Pancreas (tissue), 10 donors: ENCODE data around the gene FARP1. TPM values are rescaled to one million over a fixed set of nuclear protein-coding genes. Genes with fewer than 3 reads are reported as not detected.

ENCODE experiments used
- ATAC-seq, 4 donors: fragments of 200-7000 bp; cut with Tn5 transposase; one replicate each; pipeline versions ENCODE4 v1.8.0 to v1.9.1; 2020; ENCODE audit warnings: mild to moderate bottlenecking in 4 of 4, moderate library complexity in 4 of 4
- DNase-seq, 6 donors: peaks; one replicate each; pipeline ENCODE4 v3.0.0-alpha.2; 2020
- FAIRE-seq: peaks from 2 replicates; lab custom pipeline; 2012; peaks lifted over from hg19 to GRCh38; lab: Jason Lieb, UNC
- H3K27ac ChIP-seq, 4 donors: fragments of 200-600 bp; sonication (generic); 1 replicate in 3 of 4; 2 replicates in 1 of 4; pipeline versions ENCODE4 v1.5.0 to v1.8.0; 2020
- H3K27me3 ChIP-seq, 4 donors: fragments of 200-600 bp; one replicate each; pipeline ENCODE4 v1.8.0; 2021
- H3K36me3 ChIP-seq, 3 donors: fragments of 200-600 bp; sonication (generic) in 1 of 3; one replicate each; pipeline versions ENCODE4 v1.5.0 to v1.8.0; 2020 to 2021
- H3K4me1 ChIP-seq, 3 donors: fragments of 200-600 bp; one replicate each; pipeline ENCODE4 v1.8.0; 2021
- H3K4me3 ChIP-seq, 4 donors: fragments of 200-600 bp; sonication (generic) in 2 of 4; one replicate each; pipeline versions ENCODE4 v1.5.0 to v1.8.0; 2020 to 2021
- H3K9me3 ChIP-seq, 4 donors: fragments of 200-600 bp; one replicate each; pipeline ENCODE4 v1.8.0; 2021
- WGBS, 2 donors: extraction: QIAGEN DNeasy Blood & Tissue Kit; methylation state at CpG; one replicate each; pipeline ENCODE4 v1.1.7; 2013; 5-methylcytosine and 5-hydroxymethylcytosine counted together
- intact Hi-C, 3 donors: fragments of 100-400 bp; cut with DNase I; formaldehyde crosslinking; loops; one replicate each; pipeline versions ENCODE4 v1.11.1 to v1.14.2; 2022
- polyA plus RNA-seq, 2 donors: library from polyadenylated mRNA; stranded (reverse); fragments of 200-250 nt; gene quantifications; one replicate each; pipeline ENCODE4 v1.2.3, GENCODE V29; 2013
- total RNA-seq, 6 donors: library from RNA; stranded (reverse); fragmentation: NEBNext Ultra II Directional in 4 of 6; extraction: Animal tissue kit (Norgen Biotek cat#: 25700) in 4 of 6; gene quantifications; one replicate each; pipeline versions ENCODE4 v1.2.1 to v1.2.4, GENCODE V29; 2021 to 2023
- TF ChIP-seq, protein P1 (sequence below), 4 donors: fragments of 200-600 bp; sonication (generic) in 3 of 4; IDR thresholded peaks; one replicate each; pipeline versions ENCODE4 v1.5.0 to v1.8.0; 2021; ENCODE audit warnings: antibody characterized with exemption in 4 of 4
- donor health status: healthy with polysubstance abuse.
- donor health status: DM: no; HTN: no; CAD: no; lungs with moderate emphysema.
- donor health status: DM: no; HTN: no; CAD: no.
- donor health status: control.
- donor health status: control.
- donor health status: Bipolar disorder and iron deficiency.
- donor health status: DM: yes; HTN: yes; CAD: no.
- donor health status: DM: no; HTN: no; CAD: no.
- donor health status: DM: no; HTN: no; CAD: no.
- donor health status: DM: yes; HTN: yes; CAD: no.

Gene FARP1
- total and polyA plus RNA-seq, 8 donors = 30.8 to 95.1 (median 56.0) TPM

DNA sequence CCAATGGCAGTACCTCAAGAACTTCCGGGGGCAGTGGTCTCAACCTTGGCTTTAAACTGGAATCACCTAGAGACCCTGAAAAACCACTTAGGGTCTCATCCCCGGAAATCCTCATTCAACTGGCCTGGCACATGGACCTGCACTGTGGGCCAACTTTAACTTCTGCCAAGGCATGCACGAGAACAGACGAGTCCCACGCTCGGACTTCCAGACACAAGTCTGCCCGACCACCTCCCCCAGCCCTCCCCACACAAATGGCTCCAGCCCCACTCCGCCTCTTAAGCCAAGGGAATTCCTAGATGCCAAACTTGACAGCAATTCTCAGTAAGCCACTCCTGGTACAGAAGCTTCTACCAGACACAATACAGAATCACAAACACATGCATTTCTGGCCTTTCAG lies 320.1 kb downstream of the FARP1 start:
- no peaks in the 10 kb centered on the region for H3K9me3 ChIP-seq
- no peaks in the 10 kb centered on the region for H3K27me3 ChIP-seq
- intact Hi-C loops = no loop called here
- DNase-seq = peak in 1 of 6 donors; percentile 41
- no peak for FAIRE-seq
- no peak for ATAC-seq
- TF ChIP-seq, protein P1, sequence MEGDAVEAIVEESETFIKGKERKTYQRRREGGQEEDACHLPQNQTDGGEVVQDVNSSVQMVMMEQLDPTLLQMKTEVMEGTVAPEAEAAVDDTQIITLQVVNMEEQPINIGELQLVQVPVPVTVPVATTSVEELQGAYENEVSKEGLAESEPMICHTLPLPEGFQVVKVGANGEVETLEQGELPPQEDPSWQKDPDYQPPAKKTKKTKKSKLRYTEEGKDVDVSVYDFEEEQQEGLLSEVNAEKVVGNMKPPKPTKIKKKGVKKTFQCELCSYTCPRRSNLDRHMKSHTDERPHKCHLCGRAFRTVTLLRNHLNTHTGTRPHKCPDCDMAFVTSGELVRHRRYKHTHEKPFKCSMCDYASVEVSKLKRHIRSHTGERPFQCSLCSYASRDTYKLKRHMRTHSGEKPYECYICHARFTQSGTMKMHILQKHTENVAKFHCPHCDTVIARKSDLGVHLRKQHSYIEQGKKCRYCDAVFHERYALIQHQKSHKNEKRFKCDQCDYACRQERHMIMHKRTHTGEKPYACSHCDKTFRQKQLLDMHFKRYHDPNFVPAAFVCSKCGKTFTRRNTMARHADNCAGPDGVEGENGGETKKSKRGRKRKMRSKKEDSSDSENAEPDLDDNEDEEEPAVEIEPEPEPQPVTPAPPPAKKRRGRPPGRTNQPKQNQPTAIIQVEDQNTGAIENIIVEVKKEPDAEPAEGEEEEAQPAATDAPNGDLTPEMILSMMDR (IDR thresholded peaks at IDR 0.05) = no peak
- no peak overlapping the region for H3K4me3 ChIP-seq
- H3K27ac ChIP-seq = no peak overlapping the region
- 83 to 89% methylated on average over 8 of the region's 8 CpGs for WGBS, 2 donors
- peaks cover 0 to 28% (median 4%) of the 10 kb centered on the region in 3 donors for H3K36me3 ChIP-seq
- peaks cover 19 to 24% (median 22%) of the 10 kb centered on the region in 3 donors for H3K4me1 ChIP-seq

DNA sequence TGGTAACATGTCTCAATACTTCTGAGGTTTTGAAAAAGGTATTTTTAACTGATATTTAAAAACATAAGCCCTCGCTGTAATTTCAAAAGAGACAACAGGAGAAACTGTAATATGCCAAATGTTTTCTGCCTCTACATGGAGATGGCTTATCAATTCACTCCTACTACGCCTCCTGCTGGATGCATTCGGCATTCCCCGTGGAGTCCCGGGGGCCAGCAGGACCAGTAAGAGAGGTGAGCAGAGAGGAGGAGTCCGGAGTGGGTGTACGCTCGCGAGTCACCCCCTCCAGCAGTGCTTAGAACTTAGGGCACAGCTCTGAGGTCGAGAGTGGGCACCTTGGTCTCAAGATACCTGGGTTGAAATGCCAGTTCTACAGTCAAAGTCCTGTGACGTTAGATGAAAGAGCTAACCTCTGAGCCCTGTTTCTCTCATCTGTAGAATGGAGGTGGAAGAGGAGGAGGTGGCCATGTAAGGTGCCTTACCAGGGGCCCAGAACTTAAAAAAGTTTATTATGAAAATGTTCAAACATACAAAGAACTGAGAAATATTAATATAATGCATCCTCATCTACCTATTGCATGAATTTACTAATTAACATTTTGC lies 323.8 kb downstream of the FARP1 start:
- peaks cover 19 to 30% (median 24%) of the 10 kb centered on the region in 3 donors for H3K4me1 ChIP-seq
- H3K36me3 ChIP-seq = peaks cover 0 to 8% (median 0%) of the 10 kb centered on the region in 3 donors
- H3K9me3 ChIP-seq = no peaks in the 10 kb centered on the region
- no peaks in the 10 kb centered on the region for H3K27me3 ChIP-seq
- H3K4me3 ChIP-seq = no peak overlapping the region
- intact Hi-C loops = no loop called here
- DNase-seq (peak in 1 of 6 donors; percentile 50), FAIRE-seq (no peak), ATAC-seq (peak; percentile 32 to 62 (median 54))
- 55 to 57% methylated on average over 11 of the region's 11 CpGs for WGBS, 2 donors
- peak overlapping the region; percentile 28 to 52 (median 38) for H3K27ac ChIP-seq
- TF ChIP-seq, protein P1 (IDR thresholded peaks at IDR 0.05) = peak in 2 of 4 donors; percentile 30 to 34

DNA sequence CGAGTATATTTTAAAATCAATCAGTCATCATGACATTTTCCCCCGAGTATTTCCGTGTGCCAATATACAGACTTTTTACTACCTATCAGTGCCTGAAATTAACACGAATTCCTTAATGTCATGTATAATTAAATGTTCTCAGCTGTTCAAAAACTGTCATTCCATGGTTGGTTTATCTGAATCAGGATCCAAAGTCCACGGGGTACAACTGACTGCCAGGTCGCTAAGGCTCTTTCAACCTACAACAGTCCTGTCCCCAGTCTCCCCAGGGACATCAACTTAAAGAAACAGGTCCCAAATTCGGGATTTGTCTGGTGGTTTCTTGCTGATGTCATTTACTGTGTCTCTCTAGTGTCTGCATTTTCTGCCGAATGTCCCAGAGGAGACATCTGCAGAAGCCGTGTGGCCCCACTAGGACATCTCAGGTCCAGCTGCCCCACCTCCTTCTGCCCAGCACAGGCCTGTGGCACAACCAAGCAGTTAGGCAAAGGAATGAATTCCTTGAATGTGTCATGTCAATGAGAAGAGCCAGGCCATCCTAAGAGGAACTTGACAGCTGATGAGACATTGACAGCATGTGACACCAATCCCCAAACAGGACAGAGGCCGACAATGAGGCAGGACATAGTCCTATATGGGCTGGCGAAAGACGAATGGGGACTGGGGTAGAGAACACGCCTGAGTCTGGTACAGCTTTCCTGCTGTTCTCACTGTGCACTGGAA lies 324.5 kb downstream of the FARP1 start:
- H3K27ac ChIP-seq = peak overlapping the region in 2 of 4 donors; percentile 23 to 62
- WGBS, 2 donors = 39 to 40% methylated on average over 13 of the region's 13 CpGs

DNA sequence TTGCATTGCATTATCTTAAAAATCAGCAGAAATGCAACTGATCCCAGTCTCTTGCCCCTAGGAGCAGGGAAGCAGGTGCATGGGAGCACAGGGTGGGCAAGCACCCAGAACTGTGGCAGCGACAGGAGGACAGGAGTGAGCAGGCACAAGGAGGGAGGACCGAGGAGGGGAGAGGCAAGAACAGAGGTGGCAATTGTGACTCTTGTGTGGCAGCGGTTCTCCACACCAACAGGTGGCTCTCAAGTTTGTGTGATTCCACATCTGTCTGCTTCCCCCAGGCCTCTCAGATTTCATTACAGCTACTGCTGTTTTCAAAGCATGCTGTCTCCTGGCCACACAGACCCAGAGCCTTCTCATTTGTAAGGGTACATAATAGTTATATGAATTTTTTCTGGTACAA lies 325.5 kb downstream of the FARP1 start:
- Histone ChIP-seq H3K4me3 (no peak overlapping the region), H3K4me1 (peaks cover 21 to 32% (median 24%) of the 10 kb centered on the region in 3 donors), H3K36me3 (peaks cover 0 to 12% (median 0%) of the 10 kb centered on the region in 3 donors), H3K27ac (peak overlapping the region in 1 of 4 donors; percentile 62), H3K27me3 (no peaks in the 10 kb centered on the region), H3K9me3 (no peaks in the 10 kb centered on the region)
- ATAC-seq (peak; percentile 39 to 48 (median 41)), FAIRE-seq (no peak), DNase-seq (no peak)
- TF ChIP-seq, protein P1 (IDR thresholded peaks at IDR 0.05) = no peak
- intact Hi-C loops = no loop called here
- 53 to 65% methylated on average over 3 of the region's 3 CpGs for WGBS, 2 donors

More for the DNA sequence above, 324.5 kb downstream of the FARP1 start:
- ATAC-seq = peak; percentile 73 to 82 (median 79)
- H3K9me3 ChIP-seq = no peaks in the 10 kb centered on the region
- H3K4me1 ChIP-seq = peaks cover 19 to 30% (median 24%) of the 10 kb centered on the region in 3 donors
- no peak for DNase-seq
- H3K36me3 ChIP-seq = peaks cover 0 to 12% (median 0%) of the 10 kb centered on the region in 3 donors
- no peak for FAIRE-seq
- no peaks in the 10 kb centered on the region for H3K27me3 ChIP-seq
- intact Hi-C loops = no loop called here
- TF ChIP-seq, protein P1 (IDR thresholded peaks at IDR 0.05) = no peak
- no peak overlapping the region for H3K4me3 ChIP-seq
